Ascending aorta (tissue), 2 donors: ENCODE measurements around the gene SKIDA1. TPM values are rescaled to one million over a fixed set of nuclear protein-coding genes. Genes with fewer than 3 reads are reported as not detected.
"Not testable (repeated sequence)": the region's sequence is repeated elsewhere in the genome, so short reads cannot be mapped to it uniquely, and the experiment has no call there.

Experiments
- DNase-seq, 2 donors: peaks; one replicate each; pipeline ENCODE4 v3.0.0-alpha.2; 2019; ENCODE audit warnings: low spot score in 2 of 2
- H3K27ac ChIP-seq, 2 donors: fragments of 200-600 bp; sonication (generic); one replicate each; pipeline ENCODE4 v1.5.1; 2016 to 2017; ENCODE audit warnings: mild to moderate bottlenecking in 1 of 2
- H3K27me3 ChIP-seq: fragments of 200-600 bp; sonication (generic); one replicate; pipeline ENCODE4 v1.5.1; 2017
- H3K36me3 ChIP-seq, 2 donors: fragments of 200-600 bp; sonication (generic); one replicate each; pipeline ENCODE4 v1.5.1; 2016
- H3K4me1 ChIP-seq, 2 donors: fragments of 200-600 bp; sonication (generic); one replicate each; pipeline ENCODE4 v1.5.1; 2016 to 2017; ENCODE audit warnings: mild to moderate bottlenecking in 1 of 2
- H3K4me3 ChIP-seq, 2 donors: fragments of 200-600 bp; sonication (generic); one replicate each; pipeline ENCODE4 v1.5.1; 2016 to 2017; ENCODE audit warnings: mild to moderate bottlenecking in 1 of 2
- H3K9me3 ChIP-seq, 2 donors: fragments of 200-600 bp; sonication (generic); one replicate each; pipeline ENCODE4 v1.5.1; 2016
- intact Hi-C: fragments of 100-400 bp; cut with DNase I; formaldehyde crosslinking; loops from one replicate; pipeline ENCODE4 v1.15.1; 2023
- total RNA-seq: library from RNA; depleted of rRNA; stranded (reverse); fragments of >200 nt; gene quantifications from one replicate; pipeline ENCODE4 v1.1.0, GENCODE V29; 2016
- TF ChIP-seq, protein P1 (sequence below), 3 experiments: fragments of 200-600 bp in 2 of 3; fragments of 450-650 bp in 1 of 3; sonication (generic) in 2 of 3; IDR thresholded peaks; one replicate each; pipeline ENCODE4 v1.5.1; 2016 to 2019; ENCODE audit warnings: antibody characterized with exemption in 3 of 3, mild to moderate bottlenecking in 1 of 3, moderate library complexity in 1 of 3

SKIDA1 gene
- total RNA-seq, 1 donor from 2014 or later: not detected

DNA sequence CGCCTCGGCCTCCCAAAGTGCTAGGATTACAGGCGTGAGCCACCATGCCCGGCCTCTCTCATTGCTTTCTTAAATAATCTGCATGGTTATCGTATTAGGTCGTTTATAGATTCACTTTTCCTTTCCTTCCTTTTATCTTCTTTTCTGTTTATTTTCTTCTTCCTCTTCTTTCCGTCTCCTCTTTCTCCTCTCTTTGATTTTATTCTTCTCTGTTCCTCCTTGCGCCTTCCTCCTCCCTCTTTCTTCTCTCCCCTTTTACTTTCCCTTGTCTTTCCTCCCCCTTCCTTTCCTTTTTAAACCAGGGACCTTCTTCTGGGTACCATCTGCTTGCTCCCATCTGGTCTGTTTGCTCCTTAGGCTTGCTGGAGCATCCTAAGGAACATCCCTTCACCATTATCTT lies 27.2 kb upstream of the SKIDA1 start:
- no peak overlapping the region for H3K27ac ChIP-seq
- intact Hi-C loops: no loop called here
- TF ChIP-seq, protein P1, sequence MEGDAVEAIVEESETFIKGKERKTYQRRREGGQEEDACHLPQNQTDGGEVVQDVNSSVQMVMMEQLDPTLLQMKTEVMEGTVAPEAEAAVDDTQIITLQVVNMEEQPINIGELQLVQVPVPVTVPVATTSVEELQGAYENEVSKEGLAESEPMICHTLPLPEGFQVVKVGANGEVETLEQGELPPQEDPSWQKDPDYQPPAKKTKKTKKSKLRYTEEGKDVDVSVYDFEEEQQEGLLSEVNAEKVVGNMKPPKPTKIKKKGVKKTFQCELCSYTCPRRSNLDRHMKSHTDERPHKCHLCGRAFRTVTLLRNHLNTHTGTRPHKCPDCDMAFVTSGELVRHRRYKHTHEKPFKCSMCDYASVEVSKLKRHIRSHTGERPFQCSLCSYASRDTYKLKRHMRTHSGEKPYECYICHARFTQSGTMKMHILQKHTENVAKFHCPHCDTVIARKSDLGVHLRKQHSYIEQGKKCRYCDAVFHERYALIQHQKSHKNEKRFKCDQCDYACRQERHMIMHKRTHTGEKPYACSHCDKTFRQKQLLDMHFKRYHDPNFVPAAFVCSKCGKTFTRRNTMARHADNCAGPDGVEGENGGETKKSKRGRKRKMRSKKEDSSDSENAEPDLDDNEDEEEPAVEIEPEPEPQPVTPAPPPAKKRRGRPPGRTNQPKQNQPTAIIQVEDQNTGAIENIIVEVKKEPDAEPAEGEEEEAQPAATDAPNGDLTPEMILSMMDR (IDR thresholded peaks at IDR 0.05): no peak
- H3K9me3 ChIP-seq: no peaks in the 10 kb centered on the region
- no peak overlapping the region for H3K4me3 ChIP-seq
- H3K4me1 ChIP-seq: peaks cover 0 to 2% of the 10 kb centered on the region in 2 donors
- H3K27me3 ChIP-seq: no peaks in the 10 kb centered on the region
- no peak for DNase-seq
- peaks cover 23 to 34% of the 10 kb centered on the region in 2 donors for H3K36me3 ChIP-seq

DNA sequence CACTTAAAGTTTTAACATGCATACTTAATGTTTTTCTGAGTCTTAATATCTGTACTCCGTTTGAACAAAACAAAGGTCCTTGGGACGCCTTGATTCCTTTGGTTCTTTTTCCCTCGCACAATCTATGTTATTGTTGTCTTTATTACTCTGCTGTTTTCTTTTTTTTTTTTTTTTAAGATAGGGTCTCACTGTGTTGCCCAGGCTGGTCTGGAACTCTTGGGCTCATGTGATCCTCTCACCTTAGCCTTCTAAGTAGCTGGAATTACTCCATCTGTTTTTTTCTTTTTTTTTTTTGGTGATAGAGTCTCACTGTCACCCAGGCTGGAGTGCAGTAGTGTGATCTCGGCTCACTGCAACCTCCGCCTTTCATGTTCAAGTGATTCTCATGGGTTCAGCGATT lies 21.8 kb upstream of the SKIDA1 start:
- Histone ChIP-seq H3K9me3 (no peaks in the 10 kb centered on the region), H3K27me3 (no peaks in the 10 kb centered on the region), H3K4me3 (no peak overlapping the region), H3K36me3 (peaks cover 39 to 60% of the 10 kb centered on the region in 2 donors), H3K27ac (no peak overlapping the region), H3K4me1 (peaks cover 0 to 2% of the 10 kb centered on the region in 2 donors)
- intact Hi-C loops: no loop called here
- DNase-seq: no peak
- TF ChIP-seq, protein P1 (IDR thresholded peaks at IDR 0.05): no peak

DNA sequence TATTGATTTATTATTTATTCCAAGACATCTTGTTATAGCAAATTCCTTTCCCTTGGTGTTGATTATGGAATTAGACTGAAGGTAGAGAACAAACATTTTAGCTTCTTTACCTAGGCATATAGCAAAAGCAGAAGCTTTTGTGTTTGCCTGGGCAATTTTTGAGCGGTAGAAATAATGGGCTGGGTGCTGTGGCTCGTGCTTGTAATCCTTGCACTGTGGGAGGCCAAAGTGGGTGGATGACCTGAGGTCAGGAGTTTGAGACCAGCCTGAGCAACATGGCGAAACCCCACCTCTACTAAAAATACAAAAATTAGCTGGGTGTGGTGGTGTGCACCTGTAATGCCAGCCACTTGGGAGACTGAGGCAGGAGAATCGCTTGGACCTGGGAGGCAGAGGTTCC lies 15.2 kb upstream of the SKIDA1 start:
- DNase-seq: not testable (repeated sequence)

DNA sequence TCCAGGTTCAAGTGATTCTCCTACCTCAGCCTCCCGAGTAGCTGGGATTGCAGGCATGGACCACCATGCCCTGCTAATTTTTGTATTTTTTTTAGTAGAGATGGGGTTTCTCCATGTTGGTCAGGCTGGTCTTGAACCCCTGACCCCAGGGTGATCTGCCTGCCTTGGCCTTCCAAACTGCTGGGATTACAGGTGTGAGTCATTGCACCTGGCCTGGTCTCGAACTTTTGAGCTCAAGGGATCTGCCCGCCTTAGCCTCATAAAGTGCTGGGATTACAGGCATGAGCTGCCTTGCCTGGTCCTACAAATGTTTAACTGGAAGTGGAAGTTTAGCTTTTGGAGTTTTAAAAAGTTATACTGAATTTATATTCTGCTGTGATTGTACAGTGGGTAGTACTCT lies 11.4 kb upstream of the SKIDA1 start:
- Histone ChIP-seq H3K4me3 (no peak overlapping the region), H3K27me3 (no peaks in the 10 kb centered on the region), H3K27ac (no peak overlapping the region), H3K9me3 (no peaks in the 10 kb centered on the region), H3K4me1 (peaks cover 0 to 10% of the 10 kb centered on the region in 2 donors), H3K36me3 (peaks cover 27 to 35% of the 10 kb centered on the region in 2 donors)
- intact Hi-C loops: loop anchor here (10.0 kb wide), 2 partner anchors 468 to 688 kb away; partner anchors contain the start of gene DNAJC1
- TF ChIP-seq, protein P1 (IDR thresholded peaks at IDR 0.05): no peak
- DNase-seq: no peak

More for the DNA sequence above, 15.2 kb upstream of the SKIDA1 start:
- H3K9me3 ChIP-seq, H3K27me3 ChIP-seq, H3K4me3 ChIP-seq, H3K27ac ChIP-seq, H3K4me1 ChIP-seq, intact Hi-C loops: not testable (repeated sequence)
- peaks cover 57 to 71% of the 10 kb centered on the region in 2 donors for H3K36me3 ChIP-seq

DNA sequence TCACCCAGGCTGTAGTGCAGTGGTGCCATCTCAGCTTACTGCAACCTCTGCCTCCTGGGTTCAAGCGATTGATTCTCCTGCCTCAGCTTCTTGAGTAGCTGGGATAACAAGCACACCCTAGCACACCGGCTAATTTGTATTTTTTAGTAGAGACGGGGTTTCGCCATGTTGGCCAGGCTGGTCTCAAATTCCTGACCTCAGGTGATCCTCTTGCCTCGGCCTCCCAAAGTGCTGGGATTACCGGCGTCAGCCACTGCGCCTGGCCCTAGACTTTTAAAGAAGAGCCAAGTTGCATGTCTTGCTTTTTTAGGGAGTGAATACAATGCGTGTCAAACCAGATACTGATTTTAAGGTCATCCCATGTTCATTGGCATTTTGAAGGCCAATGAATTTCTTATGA lies 10.5 kb upstream of the SKIDA1 start:
- not testable (repeated sequence) for H3K27me3 ChIP-seq, H3K9me3 ChIP-seq, DNase-seq
- intact Hi-C loops: loop anchor here (2.0 to 10.0 kb wide), 3 partner anchors 19 to 689 kb away; partner anchors contain the start of gene DNAJC1
- Histone ChIP-seq H3K4me3 (peak overlapping the region; percentile 81 to 93), H3K4me1 (peaks cover 0 to 10% of the 10 kb centered on the region in 2 donors), H3K27ac (peak overlapping the region; percentile 19 to 89), H3K36me3 (peaks cover 18 to 26% of the 10 kb centered on the region in 2 donors)

DNA sequence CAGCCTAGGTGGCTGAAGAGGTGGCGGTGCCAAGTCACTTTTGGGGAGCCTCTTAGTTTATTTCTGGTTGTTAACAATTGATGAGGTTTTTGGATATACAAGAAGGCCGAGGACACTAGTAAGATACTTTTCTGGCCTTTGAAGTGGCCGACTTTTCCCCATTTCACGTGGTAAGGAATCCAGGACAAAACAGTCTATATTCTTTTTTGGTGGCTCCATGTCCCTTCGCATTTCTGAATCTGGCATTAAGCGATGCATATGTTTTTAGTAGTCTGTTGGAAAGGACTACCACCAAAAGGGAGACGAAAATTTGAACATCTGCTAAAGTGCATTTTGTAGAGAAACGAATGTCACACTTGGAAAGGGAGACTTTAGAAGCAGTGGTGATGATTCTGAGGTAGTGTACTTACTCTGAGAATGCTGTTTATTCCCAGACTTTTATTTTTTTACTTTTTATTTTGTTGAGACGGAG lies 10.0 kb upstream of the SKIDA1 start:
- Histone ChIP-seq H3K9me3 (no peaks in the 10 kb centered on the region), H3K4me1 (peaks cover 0 to 10% of the 10 kb centered on the region in 2 donors), H3K27me3 (no peaks in the 10 kb centered on the region), H3K27ac (peak overlapping the region; percentile 89 to 94), H3K4me3 (peak overlapping the region; percentile 81 to 93), H3K36me3 (peaks cover 13 to 22% of the 10 kb centered on the region in 2 donors)
- TF ChIP-seq, protein P1 (IDR thresholded peaks at IDR 0.05): no peak
- intact Hi-C loops: loop anchor here (2.0 to 10.0 kb wide), 3 partner anchors 19 to 689 kb away; partner anchors contain the start of gene DNAJC1
- DNase-seq: no peak
